GM23248 (cell line): Measurements from ENCODE around the gene ZNF710.
"Not testable (repeated sequence)": the region's sequence is repeated elsewhere in the genome, so short reads cannot be mapped to it uniquely, and the experiment has no call there.

Source experiments
- EZH2 ChIP-seq: fragments of 200-600 bp; sonication (generic); IDR thresholded peaks from 2 replicates; pipeline ENCODE4 v1.6.1; 2018; ENCODE audit warnings: antibody characterized with exemption, mild to moderate bottlenecking; ENCODE audit not compliant: insufficient read depth, poor library complexity, severe bottlenecking
- EZH2phosphoT487 ChIP-seq: fragments of 200-600 bp; sonication (generic); IDR thresholded peaks from 2 replicates; pipeline ENCODE4 v1.6.1; 2018; ENCODE audit warnings: antibody characterized with exemption, moderate library complexity, mild to moderate bottlenecking, low read depth; ENCODE audit not compliant: insufficient read depth

- TF ChIP-seq EZH2, EZH2phosphoT487: not testable (repeated sequence)
These were observed 69.5 kb downstream of the ZNF710 start for GRCh38 chr15:90070623-90071022.
